Measurements from ENCODE around the gene FASTK.
"Not testable (repeated sequence)": the region's sequence is repeated elsewhere in the genome, so short reads cannot be mapped to it uniquely, and the experiment has no call there.

The FASTK gene

GRCh38 chr7:151046603-151047573 lies 33.7 kb downstream of the FASTK start:
- DNase-seq: no peak

- DNase-seq: no peak
These were observed 34.6 kb downstream of the FASTK start for GRCh38 chr7:151045967-151046366.

- DNase-seq: no peak
These were observed 35.3 kb downstream of the FASTK start for GRCh38 chr7:151045262-151045661.

GRCh38 chr7:151043959-151044358 lies 36.6 kb downstream of the FASTK start:
- DNase-seq: no peak

- not testable (repeated sequence) for DNase-seq
These were observed 37.2 kb downstream of the FASTK start for GRCh38 chr7:151043449-151043848.

- DNase-seq: no peak
These were observed 39.8 kb downstream of the FASTK start for GRCh38 chr7:151040616-151041375.

- no peak for DNase-seq
These were observed 40.6 kb downstream of the FASTK start for GRCh38 chr7:151039850-151040548.

- DNase-seq: peak; percentile 70
These were observed 41.4 kb downstream of the FASTK start for GRCh38 chr7:151038951-151039849.

- no peak for DNase-seq
These were observed 44.7 kb downstream of the FASTK start for GRCh38 chr7:151035902-151036301.

GRCh38 chr7:151035026-151035717 lies 45.4 kb downstream of the FASTK start:
- no peak for DNase-seq

GRCh38 chr7:151034312-151035025 lies 46.1 kb downstream of the FASTK start:
- DNase-seq: no peak

GRCh38 chr7:151033864-151034249 lies 46.8 kb downstream of the FASTK start:
- no peak for DNase-seq

- no peak for DNase-seq
These were observed 47.4 kb downstream of the FASTK start for GRCh38 chr7:151032936-151033863.

GRCh38 chr7:151031011-151031410 lies 49.6 kb downstream of the FASTK start:
- DNase-seq: no peak

- DNase-seq: no peak
These were observed 51.6 kb downstream of the FASTK start for GRCh38 chr7:151028948-151029501.

GRCh38 chr7:151028131-151028947 lies 52.3 kb downstream of the FASTK start, which contains the start of gene ABCB8:
ABCB8 (plus strand) TSS chr7:151028450; CDS start chr7:151028516, 66 bp downstream.
- DNase-seq: peak; percentile 96

GRCh38 chr7:151027728-151028130 lies 52.9 kb downstream of the FASTK start:
- DNase-seq: not testable (repeated sequence)
